ENCODE data around the gene NDFIP1.

NDFIP1 gene

DNA sequence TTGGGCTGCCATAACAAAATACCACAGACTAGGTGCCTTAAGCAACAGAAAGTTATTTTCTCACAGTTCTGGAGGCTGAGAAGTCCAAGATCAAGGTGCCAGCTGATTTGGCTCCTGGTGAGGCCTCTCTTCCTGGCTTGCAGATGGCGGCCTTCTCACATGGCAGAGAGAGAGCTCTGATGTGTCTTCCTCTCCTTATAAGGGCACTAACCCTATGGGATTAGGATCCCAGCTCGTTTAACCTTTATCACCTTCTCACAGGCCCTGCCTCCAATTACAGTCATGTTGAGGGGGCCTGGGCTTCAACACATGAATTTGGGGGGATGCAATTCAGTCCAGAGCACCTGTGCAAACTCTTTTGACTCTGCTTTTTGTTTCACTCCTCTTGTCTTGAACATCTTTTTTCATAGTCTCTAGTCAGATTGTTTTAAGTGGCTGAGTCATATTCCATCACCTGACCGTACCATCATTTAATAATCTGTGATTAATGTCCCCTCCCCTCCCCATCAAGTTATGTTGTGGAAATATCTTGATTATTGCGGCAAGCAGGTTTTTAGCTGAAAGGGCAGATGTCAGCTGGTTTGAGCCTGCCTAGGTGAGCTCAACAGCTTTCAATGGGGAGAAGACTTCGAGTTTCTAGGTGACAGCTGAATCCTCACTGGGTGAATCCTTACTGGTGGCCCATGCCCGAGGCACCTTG lies 61.8 kb downstream of the NDFIP1 start:
- no peaks in the 10 kb centered on the region for H3K9me3 ChIP-seq (ENCODE audit: insufficient read depth, low read length, severe bottlenecking)
- no peak overlapping the region for H2AFZ ChIP-seq (ENCODE audit: low read depth, low read length)
- no peak overlapping the region for H3K4me2 ChIP-seq (ENCODE audit: insufficient read depth, low read length)
- ATAC-seq (ENCODE audit: insufficient read depth, low read depth) (no peak), DNase-seq (no peak)
- no peaks in the 10 kb centered on the region for H3K36me3 ChIP-seq (ENCODE audit: insufficient read depth, low read length)
- TF ChIP-seq, protein P1, sequence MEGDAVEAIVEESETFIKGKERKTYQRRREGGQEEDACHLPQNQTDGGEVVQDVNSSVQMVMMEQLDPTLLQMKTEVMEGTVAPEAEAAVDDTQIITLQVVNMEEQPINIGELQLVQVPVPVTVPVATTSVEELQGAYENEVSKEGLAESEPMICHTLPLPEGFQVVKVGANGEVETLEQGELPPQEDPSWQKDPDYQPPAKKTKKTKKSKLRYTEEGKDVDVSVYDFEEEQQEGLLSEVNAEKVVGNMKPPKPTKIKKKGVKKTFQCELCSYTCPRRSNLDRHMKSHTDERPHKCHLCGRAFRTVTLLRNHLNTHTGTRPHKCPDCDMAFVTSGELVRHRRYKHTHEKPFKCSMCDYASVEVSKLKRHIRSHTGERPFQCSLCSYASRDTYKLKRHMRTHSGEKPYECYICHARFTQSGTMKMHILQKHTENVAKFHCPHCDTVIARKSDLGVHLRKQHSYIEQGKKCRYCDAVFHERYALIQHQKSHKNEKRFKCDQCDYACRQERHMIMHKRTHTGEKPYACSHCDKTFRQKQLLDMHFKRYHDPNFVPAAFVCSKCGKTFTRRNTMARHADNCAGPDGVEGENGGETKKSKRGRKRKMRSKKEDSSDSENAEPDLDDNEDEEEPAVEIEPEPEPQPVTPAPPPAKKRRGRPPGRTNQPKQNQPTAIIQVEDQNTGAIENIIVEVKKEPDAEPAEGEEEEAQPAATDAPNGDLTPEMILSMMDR (IDR thresholded peaks at IDR 0.05; ENCODE audit: borderline replicate concordance, extremely low read depth, low read length, poor library complexity, severe bottlenecking) = no peak
- no peak for TF ChIP-seq EZH2 (IDR thresholded peaks at IDR 0.05; ENCODE audit: borderline replicate concordance, low read depth, low read length, severe bottlenecking)
- no peak overlapping the region for H3K27ac ChIP-seq (ENCODE audit: low read length)
- no peak overlapping the region for H3K4me3 ChIP-seq (ENCODE audit: low read depth in 1 of 2, low read length in 2 of 2)
- no peaks in the 10 kb centered on the region for H4K20me1 ChIP-seq (ENCODE audit: insufficient read depth, low read length)
- no peaks in the 10 kb centered on the region for H3K79me2 ChIP-seq (ENCODE audit: insufficient read depth, low read length)
- no peaks in the 10 kb centered on the region for H3K27me3 ChIP-seq (ENCODE audit: insufficient read depth, low read length, poor library complexity)
- no peaks in the 10 kb centered on the region for H3K4me1 ChIP-seq (ENCODE audit: insufficient read depth, low read length)
- H3K9ac ChIP-seq (ENCODE audit: low read depth, low read length) = no peak overlapping the region

DNA sequence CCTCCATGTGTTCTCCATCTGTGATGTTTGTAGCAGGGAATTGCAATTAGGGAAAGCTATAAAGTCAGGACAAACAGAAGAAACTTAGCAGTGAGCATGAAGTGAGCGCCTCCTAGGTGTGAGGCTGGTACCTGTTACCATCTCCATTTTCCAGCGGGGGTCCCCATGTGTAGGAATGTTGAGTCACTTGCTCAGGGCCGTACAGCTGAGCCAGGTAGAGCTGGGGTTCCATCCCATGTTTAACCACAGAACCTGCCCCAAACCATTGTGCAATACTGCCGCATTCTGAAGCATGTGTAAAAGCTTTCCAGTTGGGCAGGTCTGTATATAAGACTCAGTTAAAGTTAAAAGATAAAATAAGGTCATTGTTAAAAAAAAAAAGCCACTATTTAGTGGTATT lies 62.7 kb downstream of the NDFIP1 start:
- Histone ChIP-seq H3K4me3 (ENCODE audit: low read depth in 1 of 2, low read length in 2 of 2) (no peak overlapping the region), H3K4me1 (ENCODE audit: insufficient read depth, low read length) (no peaks in the 10 kb centered on the region), H3K4me2 (ENCODE audit: insufficient read depth, low read length) (no peak overlapping the region), H3K27ac (ENCODE audit: low read length) (no peak overlapping the region), H4K20me1 (ENCODE audit: insufficient read depth, low read length) (no peaks in the 10 kb centered on the region), H2AFZ (ENCODE audit: low read depth, low read length) (no peak overlapping the region), H3K9me3 (ENCODE audit: insufficient read depth, low read length, severe bottlenecking) (no peaks in the 10 kb centered on the region), H3K36me3 (ENCODE audit: insufficient read depth, low read length) (no peaks in the 10 kb centered on the region), H3K9ac (ENCODE audit: low read depth, low read length) (no peak overlapping the region), H3K27me3 (ENCODE audit: insufficient read depth, low read length, poor library complexity) (no peaks in the 10 kb centered on the region), H3K79me2 (ENCODE audit: insufficient read depth, low read length) (no peaks in the 10 kb centered on the region)
- TF ChIP-seq EZH2 (IDR thresholded peaks at IDR 0.05; ENCODE audit: borderline replicate concordance, low read depth, low read length, severe bottlenecking) = no peak
- TF ChIP-seq, protein P1 (IDR thresholded peaks at IDR 0.05; ENCODE audit: borderline replicate concordance, extremely low read depth, low read length, poor library complexity, severe bottlenecking) = peak; percentile 21
- DNase-seq = no peak
- ATAC-seq (ENCODE audit: insufficient read depth, low read depth) = no peak

DNA sequence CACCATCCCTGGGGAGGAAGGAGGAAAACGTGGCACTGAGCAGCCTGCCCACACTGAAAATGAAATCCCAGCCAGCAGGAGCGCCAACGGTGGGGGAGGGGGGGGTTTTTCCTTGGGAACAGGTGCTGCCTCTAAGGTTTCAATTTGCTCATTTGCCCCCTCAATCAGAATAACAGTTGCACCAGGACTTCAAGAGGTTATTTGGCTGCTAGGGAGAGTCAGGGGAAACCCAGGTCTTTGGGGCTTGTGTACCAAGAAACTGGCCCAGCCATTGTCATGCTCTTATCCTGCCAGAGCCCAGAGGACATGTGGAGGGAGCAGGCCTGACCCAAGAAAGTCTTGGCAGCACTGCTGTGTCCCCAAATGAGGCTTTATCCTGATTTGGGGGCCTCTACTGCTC lies 66.5 kb downstream of the NDFIP1 start:
- Histone ChIP-seq H3K36me3 (ENCODE audit: insufficient read depth, low read length) (no peaks in the 10 kb centered on the region), H3K79me2 (ENCODE audit: insufficient read depth, low read length) (no peaks in the 10 kb centered on the region), H3K9me3 (ENCODE audit: insufficient read depth, low read length, severe bottlenecking) (no peaks in the 10 kb centered on the region), H4K20me1 (ENCODE audit: insufficient read depth, low read length) (no peaks in the 10 kb centered on the region), H3K27me3 (ENCODE audit: insufficient read depth, low read length, poor library complexity) (no peaks in the 10 kb centered on the region), H3K4me1 (ENCODE audit: insufficient read depth, low read length) (no peaks in the 10 kb centered on the region), H3K4me2 (ENCODE audit: insufficient read depth, low read length) (no peak overlapping the region), H3K9ac (ENCODE audit: low read depth, low read length) (no peak overlapping the region), H3K4me3 (ENCODE audit: low read depth in 1 of 2, low read length in 2 of 2) (no peak overlapping the region), H2AFZ (ENCODE audit: low read depth, low read length) (no peak overlapping the region), H3K27ac (ENCODE audit: low read length) (no peak overlapping the region)
- ATAC-seq (ENCODE audit: insufficient read depth, low read depth) (no peak), DNase-seq (no peak)
- no peak for TF ChIP-seq EZH2 (IDR thresholded peaks at IDR 0.05; ENCODE audit: borderline replicate concordance, low read depth, low read length, severe bottlenecking)
- TF ChIP-seq, protein P1 (IDR thresholded peaks at IDR 0.05; ENCODE audit: borderline replicate concordance, extremely low read depth, low read length, poor library complexity, severe bottlenecking) = no peak
